RPMI7951 (cell line): Measurements from ENCODE around the gene UPK1B. TPM values are rescaled to one million over a fixed set of nuclear protein-coding genes. Genes with fewer than 3 reads are reported as not detected.
"Not testable (repeated sequence)": the region's sequence is repeated elsewhere in the genome, so short reads cannot be mapped to it uniquely, and the experiment has no call there.

Experiments
- DNase-seq: peaks from one replicate; pipeline ENCODE4 v3.0.0-alpha.2; 2012; ENCODE audit warnings: low read depth
- total RNA-seq: library from RNA; depleted of rRNA; stranded (reverse); fragments of >200 nt; shearing (Covaris generic); gene quantifications from 2 replicates; pipeline ENCODE4 v1.2.3, GENCODE V29; 2014

UPK1B gene
- total RNA-seq, 1 experiment from 2014 or later, result not detected

DNA sequence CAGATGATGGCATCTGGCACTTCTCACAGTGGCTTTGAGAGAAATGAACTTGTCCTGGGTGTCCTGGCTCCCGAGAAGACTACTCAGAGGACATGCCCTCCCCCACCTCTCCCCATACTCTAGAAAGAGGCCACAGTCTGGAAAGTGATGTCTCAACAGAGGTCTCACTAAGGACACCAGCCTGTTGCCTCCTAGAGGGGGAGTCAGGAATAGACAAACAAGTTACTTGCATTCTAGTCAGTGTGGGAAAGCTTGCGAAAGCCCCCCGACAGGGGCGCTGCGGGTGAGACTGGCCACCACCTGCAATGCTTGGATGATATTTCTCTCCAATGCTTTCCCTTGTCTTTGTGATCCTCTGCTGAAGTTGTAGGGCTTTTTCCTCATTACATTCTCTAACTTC lies 50.1 kb downstream of the UPK1B start:
- DNase-seq, result no peak

DNA sequence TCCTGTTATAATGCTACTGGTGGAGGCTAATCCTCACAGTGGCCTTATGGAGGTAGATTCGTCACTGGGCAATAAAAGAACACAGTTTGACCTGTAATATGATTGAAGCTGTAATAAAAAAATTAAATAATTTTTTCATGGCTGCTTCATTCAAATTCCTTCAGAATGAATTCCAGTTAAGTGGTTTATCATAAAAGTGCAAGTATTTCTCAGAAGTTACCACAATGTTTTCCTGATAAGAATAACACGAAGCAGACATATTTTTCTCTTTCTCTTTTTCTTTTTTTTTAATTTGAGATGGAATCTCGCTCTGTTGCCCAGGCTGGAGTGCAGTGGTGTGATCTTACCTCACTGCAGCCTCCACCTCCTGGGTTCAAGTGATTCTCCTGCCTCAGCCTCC lies 51.7 kb downstream of the UPK1B start:
- no peak for DNase-seq

DNA sequence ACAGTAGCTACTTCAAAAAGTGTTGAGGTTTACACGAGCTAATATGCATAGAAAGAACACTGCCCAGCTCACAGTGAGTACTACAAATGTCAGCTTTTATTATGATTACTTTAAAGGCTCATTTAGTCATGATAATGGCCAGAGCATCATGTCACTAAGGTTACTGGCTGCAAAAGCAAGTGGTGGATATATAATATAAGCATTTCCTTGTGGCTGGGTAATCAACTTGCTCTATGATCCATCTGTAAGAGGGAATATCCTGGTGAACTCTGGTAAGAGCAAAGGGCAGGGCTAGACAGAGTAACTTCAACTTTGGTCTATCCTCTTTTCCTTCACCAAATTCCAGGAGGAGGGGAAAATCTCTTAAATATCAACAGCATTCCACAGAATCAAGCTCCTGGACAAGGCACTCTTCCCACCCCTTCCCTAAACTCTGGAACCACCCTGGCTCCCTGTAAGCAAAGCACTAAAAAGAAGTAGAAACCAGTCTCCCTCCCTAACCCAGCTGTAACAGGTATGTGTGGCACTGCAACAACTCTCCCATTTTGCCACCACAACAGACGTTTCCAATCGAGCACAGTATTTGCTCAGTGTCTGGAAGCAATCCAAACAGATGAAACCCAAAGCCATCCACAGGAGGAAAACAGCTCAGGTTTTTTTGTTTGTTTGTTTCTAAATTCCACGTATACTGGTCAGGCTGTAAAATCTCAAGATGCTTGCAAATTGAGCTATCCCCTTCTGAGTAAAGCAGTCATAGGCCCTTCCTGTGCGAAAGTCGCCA lies 53.9 kb downstream of the UPK1B start:
- no peak for DNase-seq

DNA sequence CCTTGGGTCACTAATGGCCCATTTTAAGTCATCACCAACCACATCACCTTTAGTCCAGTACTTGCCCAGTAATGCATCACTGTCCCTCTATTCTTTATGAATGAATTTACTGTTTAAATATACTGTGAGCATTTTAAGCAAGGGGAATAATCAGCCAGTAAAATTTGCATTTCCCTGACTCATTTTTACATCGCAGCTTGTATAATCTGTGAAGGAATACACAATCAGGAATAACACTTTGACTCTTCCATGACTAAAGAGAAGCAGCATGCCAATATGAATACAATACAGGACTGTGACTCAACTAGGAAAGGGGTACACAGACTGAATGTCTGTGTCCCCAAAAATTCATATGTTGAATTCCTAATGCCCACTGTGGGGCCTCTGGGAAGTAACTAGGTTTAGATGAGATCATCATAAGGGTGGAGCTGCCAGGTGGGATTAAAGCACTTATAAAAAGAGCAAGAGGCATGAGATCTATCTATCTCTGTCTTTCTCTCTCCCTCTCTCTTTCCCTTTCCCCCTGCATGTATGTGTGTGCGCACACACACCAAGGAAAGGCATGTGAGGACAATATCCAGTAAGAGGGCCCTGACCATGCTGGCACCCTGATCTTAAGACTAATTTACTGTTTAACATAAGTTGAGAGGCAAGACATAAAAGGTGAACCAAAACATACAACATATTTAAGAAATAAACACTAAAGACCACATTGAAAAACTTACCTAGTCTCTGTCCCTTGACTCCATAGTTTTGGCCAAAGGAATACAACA lies 55.2 kb downstream of the UPK1B start:
- DNase-seq, result no peak

DNA sequence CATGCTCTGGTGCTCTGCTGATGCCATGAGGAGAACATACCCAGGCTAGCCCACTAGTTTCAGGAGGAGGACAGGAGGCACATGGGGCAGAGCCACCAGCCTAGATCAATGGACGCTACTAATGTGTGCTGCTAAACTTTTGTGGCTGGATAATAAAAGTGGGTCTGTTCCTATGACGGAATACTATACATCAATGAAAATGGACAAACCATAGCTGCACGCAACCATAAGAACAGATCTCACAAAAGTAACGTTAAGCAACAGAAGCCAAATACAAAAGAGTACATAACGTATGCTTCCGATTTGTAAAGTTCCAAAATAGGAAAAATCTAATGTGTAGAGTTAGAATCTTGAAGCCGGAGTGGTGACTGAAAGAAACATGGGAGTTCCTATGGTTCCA lies 55.8 kb downstream of the UPK1B start:
- DNase-seq, result no peak

DNA sequence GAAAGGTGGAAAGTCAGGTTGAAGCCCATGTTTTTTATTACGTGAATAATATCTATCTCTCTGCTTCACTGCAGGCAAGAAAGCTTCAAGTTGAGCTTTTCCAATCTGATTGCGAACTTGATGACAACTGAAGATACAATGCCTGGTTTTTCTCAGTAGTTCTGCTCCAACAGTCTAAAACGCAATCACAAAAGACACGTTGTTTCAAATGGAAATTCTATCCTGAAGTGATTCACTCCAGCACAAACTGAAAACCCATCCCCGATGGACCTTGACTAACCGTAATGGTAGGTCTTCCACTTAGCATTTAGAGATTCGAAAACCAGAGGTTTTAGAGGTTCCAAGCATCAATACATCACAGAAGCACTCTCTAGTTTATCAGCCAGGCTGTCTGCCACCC lies 56.7 kb downstream of the UPK1B start:
- DNase-seq, result no peak

DNA sequence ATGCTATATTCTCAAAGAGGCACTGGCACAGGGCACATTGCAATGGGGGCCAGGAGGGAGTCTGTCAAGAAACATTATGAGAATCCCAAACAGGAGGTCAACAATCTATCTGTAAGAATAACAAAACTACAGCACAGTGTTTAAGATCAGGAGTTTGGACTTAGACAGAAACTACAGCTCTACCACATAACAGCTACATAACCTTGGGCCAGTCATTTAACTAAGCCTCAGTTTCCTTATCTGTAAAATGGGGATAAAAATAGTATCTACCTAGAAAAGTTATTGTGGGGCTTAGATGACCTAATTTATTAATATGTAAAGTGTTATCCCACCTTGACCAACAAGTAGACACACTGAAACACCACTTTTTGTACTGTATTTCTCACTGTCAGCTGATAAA lies 57.3 kb downstream of the UPK1B start:
- DNase-seq, result no peak

DNA sequence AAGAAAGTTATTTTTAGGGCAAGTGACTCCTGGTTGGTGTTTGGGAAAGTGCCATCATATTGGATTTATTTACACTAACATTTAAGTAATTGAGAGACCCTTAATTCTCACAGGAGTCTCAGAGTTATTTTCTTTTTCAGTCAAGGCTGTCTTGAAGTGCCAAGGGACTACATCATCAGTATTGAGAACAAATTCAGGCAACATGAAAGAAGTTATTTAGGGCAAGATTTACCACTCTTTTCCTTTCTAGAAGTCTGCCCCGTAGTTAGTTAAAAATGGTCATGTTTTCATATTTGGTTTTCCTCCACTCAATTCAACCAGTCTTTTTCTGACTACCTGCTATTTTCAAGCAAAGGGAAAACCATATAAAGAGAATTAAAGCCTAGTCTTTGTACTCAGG lies 61.2 kb downstream of the UPK1B start:
- DNase-seq, result no peak

DNA sequence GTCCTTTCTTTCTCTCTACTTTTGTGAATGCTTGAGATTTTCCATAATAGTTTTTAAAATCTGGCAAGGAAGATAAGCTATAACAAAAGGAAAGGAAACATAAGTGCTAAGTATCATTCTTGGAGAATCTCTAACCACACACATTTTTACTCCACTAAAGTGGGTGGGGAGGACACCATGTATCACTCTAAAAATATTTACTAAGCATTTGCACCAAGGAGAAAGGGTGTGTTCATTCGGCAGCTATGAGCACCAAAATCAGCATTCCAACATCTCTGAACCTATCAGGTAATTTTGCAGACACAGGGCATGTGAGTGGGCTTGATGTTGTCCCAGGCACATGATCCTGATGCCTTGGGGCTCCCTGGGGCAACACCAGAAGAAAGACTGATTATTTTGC lies 61.8 kb downstream of the UPK1B start:
- DNase-seq, result peak; percentile 31

DNA sequence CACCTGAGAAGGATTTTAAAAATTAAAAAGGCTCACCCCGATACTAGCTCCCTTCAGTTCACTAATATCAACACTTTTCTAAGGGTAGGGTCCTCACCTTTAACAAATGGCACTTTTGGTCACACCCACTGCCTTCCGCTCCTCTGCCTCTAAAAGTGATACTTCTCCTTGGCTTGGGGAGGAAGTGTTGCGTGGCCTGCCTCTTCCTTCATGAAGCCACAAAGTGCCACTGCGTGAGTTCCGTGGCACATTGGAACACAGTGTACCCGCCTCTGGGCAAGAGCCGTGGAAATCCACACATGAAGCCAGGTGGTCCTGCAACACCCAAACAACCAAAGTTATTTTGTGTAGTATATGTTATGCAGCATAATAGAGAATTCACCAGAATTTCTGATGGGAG lies 63.4 kb downstream of the UPK1B start:
- no peak for DNase-seq

DNA sequence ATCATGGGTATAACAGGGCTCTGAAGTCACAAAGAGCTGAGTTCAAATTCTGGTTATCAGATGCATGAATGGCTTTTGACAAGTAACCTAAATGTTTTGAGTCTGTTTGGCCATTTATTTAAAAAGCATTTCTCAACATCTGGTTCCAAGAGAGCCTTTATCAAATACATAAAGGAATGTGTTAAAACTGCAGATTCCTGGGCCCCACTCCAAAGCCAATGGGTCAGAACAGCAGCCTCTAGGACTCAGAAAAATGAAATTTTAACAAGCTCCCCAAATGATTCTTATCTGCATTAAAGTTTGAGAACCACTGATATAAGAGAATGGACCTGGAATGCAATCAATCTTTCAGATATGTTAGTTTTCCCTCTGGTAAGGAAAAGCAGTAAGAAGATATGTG lies 63.9 kb downstream of the UPK1B start:
- DNase-seq, result no peak

DNA sequence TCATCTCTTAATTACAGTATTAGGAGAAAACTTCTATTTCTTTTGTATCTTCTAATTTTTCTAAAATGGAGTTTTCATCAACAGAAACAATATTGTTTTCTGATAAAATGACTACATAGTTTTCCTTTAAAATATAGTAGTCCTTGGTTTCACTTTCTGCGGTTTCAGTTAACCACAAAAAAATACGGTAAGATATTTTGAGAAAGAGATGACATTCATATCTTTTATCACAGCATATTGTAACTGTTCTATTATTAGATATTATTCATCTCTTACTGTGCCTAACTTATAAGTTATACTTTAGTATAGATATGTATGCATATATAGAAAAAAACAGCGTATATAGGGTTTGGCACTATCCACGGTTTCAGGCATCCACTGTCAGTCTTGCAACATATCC lies 65.0 kb downstream of the UPK1B start:
- no peak for DNase-seq

DNA sequence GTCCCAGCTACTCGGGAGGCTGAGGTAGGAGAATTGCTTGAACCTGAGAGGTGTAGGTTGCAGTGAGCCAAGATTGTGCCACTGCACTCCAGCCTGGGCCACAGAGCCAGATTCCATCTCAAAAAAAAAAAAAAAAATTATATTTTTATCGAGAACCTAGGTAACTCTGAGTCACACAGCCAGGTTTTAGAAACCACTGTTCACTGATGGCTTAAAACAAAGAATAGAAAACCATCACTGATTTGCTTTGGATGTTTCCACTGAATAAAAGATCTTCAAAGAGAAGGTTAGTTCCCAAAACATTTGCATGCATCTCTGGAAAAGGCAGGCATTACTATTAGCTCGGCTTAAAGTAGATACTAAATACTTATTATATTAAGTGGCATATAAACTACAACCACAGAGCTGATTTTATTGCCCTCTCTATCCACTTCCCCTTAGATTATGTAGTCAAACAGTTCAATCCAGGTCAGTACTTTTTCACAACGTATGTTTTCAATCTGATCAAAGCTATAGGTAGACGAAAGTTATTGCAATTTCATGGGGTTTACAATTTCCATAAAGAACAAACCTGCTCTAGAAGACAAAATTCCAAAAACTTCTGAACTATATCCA lies 65.9 kb downstream of the UPK1B start:
- no peak for DNase-seq

DNA sequence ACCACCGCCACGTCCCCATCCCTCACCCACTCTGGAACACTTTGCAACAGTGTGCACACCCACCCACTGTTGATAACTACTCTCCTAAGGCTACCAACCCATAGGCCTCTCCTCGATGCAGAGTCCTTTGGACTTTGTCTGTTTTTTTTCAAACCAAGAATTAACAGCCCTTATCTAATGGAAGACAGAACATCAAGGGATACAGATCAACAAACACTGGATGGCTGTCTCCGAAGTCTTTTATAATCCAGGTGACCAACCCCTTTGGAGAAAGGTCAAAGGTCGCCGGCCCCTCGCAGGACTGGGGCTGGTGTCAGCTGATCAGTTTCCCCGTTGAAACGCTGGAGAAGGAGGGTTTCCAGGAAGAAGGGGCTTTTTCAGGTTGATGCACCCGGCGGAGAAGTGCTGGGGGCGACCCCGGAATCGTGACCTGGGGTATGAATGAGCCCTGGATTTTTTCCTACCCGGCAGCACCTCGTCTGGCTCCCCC lies 66.7 kb downstream of the UPK1B start:
- DNase-seq, result peak; percentile 26

DNA sequence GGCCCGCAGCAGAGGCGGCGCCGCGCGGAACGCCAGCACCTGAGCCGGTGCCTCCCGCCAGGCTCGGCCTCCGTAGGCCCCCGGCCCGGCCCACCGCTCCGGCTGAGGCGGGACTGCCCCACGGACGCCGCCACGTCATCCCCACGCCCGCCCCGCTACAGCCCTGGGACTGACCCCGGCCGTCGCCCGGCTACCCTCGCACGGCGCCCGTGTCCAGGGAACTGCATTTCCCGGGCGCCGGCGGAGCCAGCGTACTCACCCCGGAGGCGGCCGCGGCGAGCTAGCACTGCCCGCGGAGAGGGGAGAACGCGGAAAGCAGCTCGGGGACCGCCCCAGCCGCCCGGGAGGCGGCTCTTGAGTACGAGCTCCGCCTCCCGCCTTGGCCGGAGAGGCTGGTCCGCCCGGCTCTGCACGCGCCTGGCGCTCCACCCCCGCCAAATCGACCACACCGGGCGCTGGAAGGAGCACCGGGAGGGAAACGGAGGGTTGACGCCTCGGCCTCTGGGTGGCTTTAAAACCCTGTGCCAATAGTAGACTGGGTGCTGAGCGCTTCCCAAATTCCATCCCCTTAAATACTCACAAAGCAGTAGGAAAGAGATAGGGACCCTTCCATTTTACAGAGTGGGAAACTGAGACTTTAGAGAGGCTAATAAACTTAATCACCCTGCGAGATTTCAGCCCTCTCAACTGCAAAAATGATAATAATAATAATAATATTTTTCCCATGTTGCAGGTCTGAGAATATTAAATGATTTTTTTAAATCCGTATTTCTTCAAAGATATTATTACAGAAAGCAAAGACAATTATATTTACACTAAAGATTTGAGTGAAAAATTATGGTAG lies 67.4 kb downstream of the UPK1B start, which contains the start of gene B4GALT4:
Gene B4GALT4 (minus strand): TSS at position 288 of the 844 bp plus-strand sequence. CDS start 10,779 bp downstream, outside the sequence.
- peak; percentile 90 for DNase-seq

DNA sequence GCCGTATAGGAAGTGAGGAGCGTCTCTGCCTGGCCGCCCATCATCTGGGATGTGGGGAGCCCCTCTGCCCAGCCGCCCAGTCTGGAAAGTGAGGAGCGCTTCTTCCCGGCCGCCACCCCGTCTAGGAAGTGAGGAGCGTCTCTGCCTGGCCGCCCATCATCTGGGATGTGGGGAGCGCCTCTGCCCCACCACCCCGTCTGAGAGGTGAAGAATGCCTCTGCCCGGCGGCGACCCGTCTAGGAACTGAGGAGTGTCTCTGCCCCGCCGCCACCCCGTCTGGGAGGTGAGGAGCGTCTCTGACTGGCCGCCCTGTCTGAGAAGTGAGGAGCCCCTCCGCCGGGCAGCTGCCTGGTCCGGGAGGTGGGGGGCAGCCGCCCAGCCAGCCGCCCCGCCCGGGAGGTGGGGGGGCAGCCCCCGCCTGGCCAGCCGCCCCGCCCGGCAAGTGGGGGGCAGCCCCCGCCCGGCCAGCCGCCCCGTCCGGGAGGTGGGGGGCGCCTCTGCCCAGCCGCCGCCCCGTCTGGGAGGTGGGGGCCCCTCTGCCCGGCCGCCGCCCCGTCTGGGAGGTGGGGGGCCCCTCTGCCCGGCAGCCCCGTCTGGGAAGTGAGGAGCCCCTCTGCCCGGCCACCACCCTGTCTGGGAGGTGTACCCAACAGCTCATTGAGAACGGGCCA lies 69.1 kb downstream of the UPK1B start:
- not testable (repeated sequence) for DNase-seq

DNA sequence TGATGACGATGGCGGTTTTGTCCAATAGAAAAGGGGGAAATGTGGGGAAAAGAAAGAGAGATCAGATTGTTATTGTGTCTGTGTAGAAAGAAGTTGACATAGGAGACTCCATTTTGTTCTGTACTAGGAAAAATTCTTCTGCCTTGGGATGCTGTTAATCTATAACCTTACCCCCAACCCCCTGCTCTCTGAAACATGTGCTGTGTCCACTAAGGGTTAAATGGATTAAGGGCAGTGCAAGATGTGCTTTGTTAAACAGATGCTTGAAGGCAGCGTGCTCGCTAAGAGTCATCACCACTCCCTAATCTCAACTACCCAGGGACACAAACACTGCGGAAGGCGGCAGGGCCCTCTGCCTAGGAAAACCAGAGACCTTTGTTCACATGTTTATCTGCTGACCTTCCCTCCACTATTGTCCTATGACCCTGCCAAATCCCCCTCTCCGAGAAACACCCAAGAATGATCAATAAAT lies 69.7 kb downstream of the UPK1B start:
- not testable (repeated sequence) for DNase-seq

DNA sequence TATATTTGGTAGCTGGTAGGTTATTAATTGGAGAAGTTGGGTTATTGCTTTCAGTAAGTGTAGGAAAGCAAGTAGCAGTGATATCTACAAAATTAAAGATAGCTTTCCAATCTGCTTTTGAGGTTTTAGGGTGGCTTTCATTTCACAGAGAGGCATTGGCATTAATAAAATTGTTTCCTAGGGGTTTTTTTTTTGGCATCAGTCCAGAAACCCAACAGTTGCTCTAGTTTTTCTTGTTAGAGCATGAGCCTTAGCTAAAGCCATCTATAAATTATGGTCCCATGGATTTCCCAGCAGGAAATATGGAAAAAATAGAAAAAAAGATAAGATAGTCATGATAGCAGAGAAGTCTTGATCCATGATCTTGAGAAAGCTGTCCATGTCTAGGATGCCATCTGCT lies 70.3 kb downstream of the UPK1B start:
- DNase-seq, result no peak

DNA sequence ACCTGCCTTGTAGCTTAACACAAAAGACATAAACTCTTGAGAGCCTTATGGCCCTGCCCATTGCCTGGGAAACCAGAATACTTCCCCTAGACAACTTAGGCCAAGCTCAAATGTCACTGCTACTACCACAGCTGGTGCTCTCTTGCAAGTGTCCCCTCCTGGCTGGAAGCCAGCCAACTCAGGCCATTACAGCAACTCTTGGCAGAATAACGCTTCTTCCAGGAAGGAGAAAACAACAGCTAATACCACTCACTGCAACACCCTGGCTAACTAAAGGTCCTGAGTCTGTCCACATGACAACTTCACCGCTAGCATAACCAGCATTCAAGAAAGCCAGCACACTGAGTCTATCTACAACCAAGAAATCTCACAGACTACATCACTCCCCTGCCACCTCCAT lies 72.4 kb downstream of the UPK1B start:
- DNase-seq, result no peak
